KMS-11 (cell line): ENCODE results near the gene ANKRD29.
A peak's percentile ranks its signal among the peaks of the same experiment; 100 is the strongest.

Experiments
- H2AFZ ChIP-seq: fragments of 200-600 bp; sonication (generic); 2 replicates; pipeline ENCODE4 v1.6.1; 2016; ENCODE audit warnings: antibody characterized with exemption, mixed run types, low read depth
- H3K27ac ChIP-seq: fragments of 200-600 bp; sonication (generic); 2 replicates; pipeline ENCODE4 v1.6.1; 2016; ENCODE audit warnings: mild to moderate bottlenecking, mixed run types
- H3K27me3 ChIP-seq: fragments of 200-600 bp; sonication (generic); 2 replicates; pipeline ENCODE4 v1.6.1; 2017; ENCODE audit warnings: mild to moderate bottlenecking, low read depth, mixed run types, moderate library complexity; ENCODE audit not compliant: insufficient read depth
- H3K36me3 ChIP-seq: fragments of 200-600 bp; sonication (generic); 2 replicates; pipeline ENCODE4 v1.6.1; 2017; ENCODE audit warnings: mild to moderate bottlenecking, mixed run types; ENCODE audit not compliant: insufficient read depth
- H3K4me1 ChIP-seq: fragments of 200-600 bp; sonication (generic); 2 replicates; pipeline ENCODE4 v1.6.1; 2016; ENCODE audit warnings: mild to moderate bottlenecking, low read depth, mixed run types; ENCODE audit not compliant: poor library complexity, severe bottlenecking
- H3K4me2 ChIP-seq: fragments of 200-600 bp; sonication (generic); 2 replicates; pipeline ENCODE4 v1.7.0; 2016; ENCODE audit warnings: mild to moderate bottlenecking, mixed run types
- H3K4me3 ChIP-seq: fragments of 200-600 bp; sonication (generic); IDR thresholded peaks from 2 replicates; pipeline ENCODE4 v1.6.1; 2017; ENCODE audit warnings: low read depth, low read length, mixed read lengths; ENCODE audit not compliant: insufficient read depth
- H3K79me2 ChIP-seq: fragments of 200-600 bp; sonication (generic); 2 replicates; pipeline ENCODE4 v1.6.1; 2016; ENCODE audit warnings: low read depth, mixed run types; ENCODE audit not compliant: insufficient read depth
- H3K9ac ChIP-seq: fragments of 200-600 bp; sonication (generic); 2 replicates; pipeline ENCODE4 v1.6.1; 2016; ENCODE audit warnings: mild to moderate bottlenecking, mixed run types
- H4K20me1 ChIP-seq: fragments of 200-600 bp; sonication (generic); 2 replicates; pipeline ENCODE4 v1.6.1; 2016; ENCODE audit warnings: mild to moderate bottlenecking, mixed run types; ENCODE audit not compliant: insufficient read depth
- CTCF ChIP-seq: fragments of 200-600 bp; sonication (generic); conservative IDR thresholded peaks from 2 replicates; pipeline ENCODE4 v1.6.1; 2017; ENCODE audit warnings: low read depth, mild to moderate bottlenecking, antibody characterized with exemption, low read length, moderate library complexity, mixed read lengths

Gene ANKRD29

GRCh38 chr18:23694637-23695430, 32.1 kb upstream of the ANKRD29 start:
- Histone ChIP-seq H3K79me2 (no peaks in the 10 kb centered on the region), H3K4me1 (no peaks in the 10 kb centered on the region)
- TF ChIP-seq CTCF = no peak

GRCh38 chr18:23693846-23694245, 31.1 kb upstream of the ANKRD29 start:
- Histone ChIP-seq H2AFZ (no peak overlapping the region), H3K36me3 (no peaks in the 10 kb centered on the region), H3K4me3 (no peak overlapping the region), H3K4me1 (no peaks in the 10 kb centered on the region), H3K79me2 (no peaks in the 10 kb centered on the region), H3K4me2 (no peak overlapping the region), H3K27me3 (no peaks in the 10 kb centered on the region), H3K27ac (no peak overlapping the region), H3K9ac (no peak overlapping the region), H4K20me1 (no peaks in the 10 kb centered on the region)
- no peak for TF ChIP-seq CTCF

More at GRCh38 chr18:23694637-23695430, 32.1 kb upstream of the ANKRD29 start:
- Histone ChIP-seq H3K27ac (no peak overlapping the region), H3K36me3 (no peaks in the 10 kb centered on the region), H4K20me1 (no peaks in the 10 kb centered on the region), H3K27me3 (no peaks in the 10 kb centered on the region), H3K9ac (no peak overlapping the region), H2AFZ (no peak overlapping the region), H3K4me2 (no peak overlapping the region), H3K4me3 (no peak overlapping the region)

GRCh38 chr18:23690505-23691068, 27.9 kb upstream of the ANKRD29 start:
- Histone ChIP-seq H3K79me2 (no peaks in the 10 kb centered on the region), H4K20me1 (no peaks in the 10 kb centered on the region), H3K4me3 (no peak overlapping the region), H3K36me3 (no peaks in the 10 kb centered on the region), H3K4me2 (no peak overlapping the region), H3K4me1 (peaks cover 7% of the 10 kb centered on the region), H2AFZ (no peak overlapping the region), H3K9ac (no peak overlapping the region), H3K27me3 (no peaks in the 10 kb centered on the region), H3K27ac (no peak overlapping the region)
- no peak for TF ChIP-seq CTCF

GRCh38 chr18:23689616-23690504, 27.1 kb upstream of the ANKRD29 start:
- Histone ChIP-seq H3K79me2 (no peaks in the 10 kb centered on the region), H3K9ac (peak overlapping the region; percentile 4; the same call in 1 of the 2 replicates), H3K4me3 (no peak overlapping the region), H3K4me1 (peaks cover 7% of the 10 kb centered on the region), H4K20me1 (no peaks in the 10 kb centered on the region), H3K27ac (no peak overlapping the region), H3K36me3 (no peaks in the 10 kb centered on the region), H3K4me2 (peak overlapping the region; percentile 74), H2AFZ (peak overlapping the region; percentile 74), H3K27me3 (no peaks in the 10 kb centered on the region)
- TF ChIP-seq CTCF = no peak
